Ureter (tissue), 1 donor: ENCODE data around the gene SLC26A6. TPM values are rescaled to one million over a fixed set of nuclear protein-coding genes. Genes with fewer than 3 reads are reported as not detected.
A peak's percentile ranks its signal among the peaks of the same experiment; 100 is the strongest.

Source experiments
- DNase-seq: peaks from one replicate; pipeline ENCODE4 v3.0.0-alpha.2; 2020; ENCODE audit warnings: low spot score
- total RNA-seq: library from RNA; stranded (reverse); gene quantifications from one replicate; pipeline ENCODE4 v1.2.4, GENCODE V29; 2023
- donor health status: DM: yes; HTN: yes; CAD: no.

The SLC26A6 gene
- total RNA-seq, 1 donor from 2014 or later, result 12.3 TPM

DNA sequence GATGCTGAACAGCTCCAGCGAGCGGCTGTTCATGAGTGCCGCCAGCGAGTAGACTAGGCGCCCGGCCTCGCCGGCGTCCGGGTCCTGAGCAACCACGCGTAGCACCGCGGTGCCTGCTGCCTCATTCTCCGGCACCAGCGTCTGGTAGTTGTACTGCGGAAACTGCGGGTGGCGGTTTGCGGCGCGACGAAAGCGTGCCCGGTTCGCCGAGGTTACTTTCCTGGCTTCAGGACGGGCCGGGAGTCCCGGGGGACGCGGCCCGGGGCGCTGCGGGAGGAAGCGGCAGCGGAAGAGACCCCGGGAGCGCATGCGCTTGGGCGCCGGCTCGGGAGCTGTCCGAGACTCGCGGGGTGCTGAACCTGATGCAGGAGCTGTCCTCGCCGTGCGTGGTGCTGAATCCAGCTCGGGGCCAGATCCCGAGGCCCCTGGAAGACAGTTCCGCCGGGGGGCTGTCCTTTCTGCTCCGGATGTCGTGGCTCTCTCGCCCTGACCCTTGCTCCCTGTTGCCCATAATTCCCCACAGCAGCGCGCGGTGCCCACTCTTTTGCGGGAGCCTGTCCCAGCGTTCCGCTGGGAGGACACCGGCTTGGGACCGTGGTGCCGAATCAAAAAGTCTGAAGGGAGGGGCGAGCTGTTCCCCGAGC lies 26.4 kb upstream of the SLC26A6 start:
- DNase-seq, result peak; percentile 69

DNA sequence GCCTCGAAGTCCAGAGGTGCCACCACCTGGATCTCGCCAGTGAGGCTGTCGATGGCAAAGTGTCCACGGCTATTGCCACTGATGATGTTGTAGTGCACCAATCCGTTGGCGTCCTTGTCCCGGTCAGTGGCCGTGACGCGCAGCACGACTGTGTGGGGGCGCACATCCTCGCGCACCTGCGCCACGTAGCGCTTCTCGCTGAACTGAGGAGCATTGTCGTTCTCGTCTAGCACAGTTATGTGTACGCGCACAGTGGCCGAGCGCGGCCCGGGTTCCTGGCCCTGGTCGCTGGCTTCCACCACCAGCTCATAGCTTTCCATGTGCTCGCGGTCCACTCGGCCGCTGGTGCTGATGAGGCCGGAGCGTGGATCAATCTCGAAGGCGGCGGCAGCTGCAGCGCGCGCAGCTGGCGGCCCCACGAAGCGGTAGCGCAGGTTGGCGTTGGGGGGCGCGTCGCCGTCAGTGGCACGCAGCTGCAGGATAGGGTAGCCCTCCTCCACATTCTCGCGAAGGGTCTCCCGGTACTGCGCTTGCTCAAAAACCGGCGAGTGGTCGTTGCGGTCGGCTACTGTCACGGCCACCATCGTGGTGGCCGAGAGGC lies 25.6 kb upstream of the SLC26A6 start:
- no peak for DNase-seq

DNA sequence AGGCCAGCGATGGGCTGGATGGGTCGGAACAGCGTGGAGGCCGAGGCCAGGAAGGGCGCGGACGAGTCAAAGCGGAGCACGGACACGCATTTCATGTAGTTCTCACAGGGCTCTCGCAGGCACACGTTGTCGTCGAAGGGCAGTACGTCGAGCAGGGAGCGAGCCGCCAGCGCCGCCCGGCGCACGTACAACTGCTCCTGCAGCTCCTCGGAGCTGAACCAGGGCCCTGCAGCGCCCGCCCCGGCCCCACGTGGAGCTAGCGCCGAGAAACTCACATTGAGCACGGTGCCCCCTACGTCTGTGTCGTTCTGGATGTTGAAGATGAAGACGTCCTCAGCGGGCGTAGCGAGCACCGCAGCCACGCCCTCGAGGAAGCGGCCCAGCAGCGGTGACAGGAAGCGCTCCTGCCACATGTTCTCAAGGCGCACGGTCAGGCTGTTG lies 21.6 kb upstream of the SLC26A6 start:
- no peak for DNase-seq

DNA sequence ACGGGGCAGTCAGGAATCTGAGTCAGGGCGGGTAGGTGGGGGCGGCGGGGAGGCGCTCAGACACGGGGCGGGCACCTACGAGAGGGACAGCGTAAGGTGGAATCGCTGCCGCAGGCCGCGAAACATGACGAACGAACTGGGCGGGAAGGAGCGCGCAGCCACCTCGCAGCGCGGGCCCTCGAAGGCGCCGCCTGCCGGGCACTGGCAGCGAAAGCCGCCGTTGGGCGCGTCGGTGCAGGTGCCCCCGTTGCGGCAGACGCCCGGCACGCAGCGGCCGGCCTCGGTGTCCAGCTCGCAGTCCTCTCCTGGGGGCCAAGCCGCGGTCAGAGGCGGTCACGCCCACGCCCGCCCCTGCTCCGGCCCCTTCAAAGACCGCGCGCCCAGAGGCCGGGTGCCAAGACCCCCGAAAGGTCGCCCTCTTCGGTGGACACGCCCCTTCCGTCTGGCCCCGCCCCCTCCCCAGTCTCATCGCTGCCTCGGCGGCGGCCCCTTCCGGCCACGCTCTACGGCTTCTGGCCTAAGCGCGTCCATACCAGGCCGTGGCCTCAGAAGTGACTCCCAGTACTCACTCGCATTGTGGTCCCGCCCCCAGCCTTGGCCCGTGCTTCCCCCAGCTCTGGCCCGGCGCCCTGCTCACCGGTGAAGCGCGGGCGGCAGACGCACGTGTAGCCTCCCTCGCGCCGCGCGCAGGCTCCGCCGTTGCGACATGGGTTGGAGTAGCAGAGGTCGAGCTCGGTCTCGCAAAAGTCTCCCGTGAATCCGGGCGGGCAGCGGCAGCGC lies 21.0 kb upstream of the SLC26A6 start:
- peak; percentile 80 for DNase-seq

DNA sequence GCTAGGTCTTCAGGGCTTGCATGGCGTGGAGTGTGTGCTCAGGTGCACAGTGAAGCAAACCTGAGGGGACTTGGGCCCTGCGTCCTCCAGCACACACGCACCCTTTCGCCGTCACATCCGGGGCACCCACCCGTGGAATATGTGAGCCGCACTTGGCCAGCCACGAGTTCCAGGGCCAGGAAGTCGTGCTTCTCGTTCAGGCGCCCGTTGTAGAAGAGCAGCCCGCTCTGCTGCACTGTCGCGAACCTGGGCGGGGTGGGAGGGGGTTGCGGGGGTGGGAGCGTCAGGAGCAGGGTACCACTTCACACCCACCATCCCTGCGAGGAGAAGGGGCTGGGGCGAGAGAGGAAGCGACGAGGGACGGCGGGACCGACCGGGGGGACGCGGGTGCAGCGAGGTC lies 20.3 kb upstream of the SLC26A6 start:
- no peak for DNase-seq

DNA sequence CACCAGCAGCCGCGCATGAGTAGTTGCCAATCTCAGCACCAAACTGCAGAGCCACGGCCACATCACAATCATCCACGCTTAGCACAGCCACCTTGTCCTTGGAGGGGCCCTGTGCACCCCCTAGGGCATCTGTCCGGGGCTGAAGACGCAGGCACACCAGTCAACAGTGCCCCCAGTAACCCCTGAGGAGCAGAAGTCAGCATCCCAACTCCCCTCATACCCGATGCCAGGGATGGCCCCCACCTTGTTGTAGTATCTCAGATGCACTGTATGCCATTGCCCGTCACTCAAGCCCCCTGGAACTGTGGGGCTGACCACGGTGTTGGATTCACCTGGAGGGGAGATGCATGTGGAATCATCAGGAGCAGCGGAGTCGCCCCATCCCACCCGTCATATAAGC lies 19.8 kb upstream of the SLC26A6 start:
- no peak for DNase-seq

DNA sequence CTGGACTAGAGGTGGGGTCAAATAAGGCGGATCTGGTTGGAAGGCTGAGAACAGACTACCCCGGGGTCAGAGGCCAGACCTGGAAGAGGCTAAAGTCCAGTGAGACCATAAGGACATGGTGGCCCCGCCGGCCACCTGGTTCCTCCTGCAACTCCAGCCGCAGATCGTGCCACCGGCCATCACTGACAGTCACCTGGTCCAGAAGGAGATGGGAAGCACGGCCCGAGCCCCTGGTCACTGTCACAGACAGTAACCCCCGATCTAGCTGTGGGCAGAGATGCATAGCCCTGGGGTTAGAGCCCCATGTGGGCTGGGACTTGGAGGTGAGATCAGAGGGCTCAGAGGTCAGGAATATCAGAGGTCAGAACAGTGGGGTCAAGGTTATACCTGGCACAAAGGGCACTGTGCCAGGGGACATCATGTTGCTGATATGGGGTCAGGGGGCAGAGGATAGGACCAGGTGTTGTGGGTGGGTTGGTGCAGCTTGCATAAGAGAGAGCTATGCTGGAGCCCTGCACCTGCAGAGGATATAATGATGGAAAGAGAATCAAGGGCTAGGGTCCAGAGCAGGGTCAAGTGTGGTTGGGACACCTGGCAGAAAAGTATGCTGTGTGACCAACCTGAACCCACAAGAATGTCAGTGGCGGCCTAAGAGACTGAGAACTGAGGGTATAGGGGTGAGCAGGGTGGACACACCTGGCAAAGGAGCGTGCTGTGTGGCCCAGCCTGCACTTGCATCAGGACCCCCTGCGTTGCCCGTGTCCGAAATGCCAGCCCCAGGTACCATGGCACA lies 17.9 kb upstream of the SLC26A6 start:
- no peak for DNase-seq

DNA sequence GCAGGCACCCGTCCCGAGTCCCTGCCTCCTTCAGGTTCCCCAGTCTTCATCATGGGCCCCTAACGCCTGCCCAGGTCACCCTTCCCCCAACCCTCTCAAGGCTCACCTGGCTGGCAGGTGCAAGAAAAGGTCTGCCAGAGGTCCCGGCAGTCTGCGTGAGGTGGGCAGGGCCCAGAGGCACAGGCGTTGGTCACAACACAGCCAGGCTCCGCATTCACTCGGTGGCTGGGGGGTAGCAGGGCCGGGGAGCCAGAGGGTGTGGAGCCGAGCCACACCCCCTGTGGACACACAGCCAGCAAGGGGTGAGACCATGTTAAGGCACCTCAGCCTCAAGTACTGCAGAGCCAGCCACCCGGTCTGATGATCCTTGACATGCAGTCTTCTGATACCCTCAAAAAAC lies 16.5 kb upstream of the SLC26A6 start:
- DNase-seq, result no peak

DNA sequence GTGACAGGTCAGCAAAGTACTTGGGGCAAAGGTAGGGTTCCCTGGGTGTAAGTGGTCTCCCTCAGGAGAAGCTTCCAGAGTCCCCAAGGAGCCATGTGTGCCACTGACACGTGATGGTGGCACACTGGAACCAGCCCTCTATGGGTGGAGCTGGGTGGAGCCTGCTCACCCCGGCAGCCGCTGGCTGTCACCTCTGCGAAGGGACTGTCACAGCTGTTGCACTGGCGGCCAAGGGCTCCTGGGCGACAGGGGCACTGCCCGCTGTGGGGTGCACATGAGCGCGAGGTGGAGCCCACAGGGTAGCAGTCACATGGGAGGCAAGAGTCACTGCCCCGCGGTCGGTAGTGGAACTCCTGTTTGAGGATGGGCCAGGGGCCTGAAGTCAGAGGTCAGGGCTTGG lies 15.5 kb upstream of the SLC26A6 start:
- DNase-seq, result no peak

DNA sequence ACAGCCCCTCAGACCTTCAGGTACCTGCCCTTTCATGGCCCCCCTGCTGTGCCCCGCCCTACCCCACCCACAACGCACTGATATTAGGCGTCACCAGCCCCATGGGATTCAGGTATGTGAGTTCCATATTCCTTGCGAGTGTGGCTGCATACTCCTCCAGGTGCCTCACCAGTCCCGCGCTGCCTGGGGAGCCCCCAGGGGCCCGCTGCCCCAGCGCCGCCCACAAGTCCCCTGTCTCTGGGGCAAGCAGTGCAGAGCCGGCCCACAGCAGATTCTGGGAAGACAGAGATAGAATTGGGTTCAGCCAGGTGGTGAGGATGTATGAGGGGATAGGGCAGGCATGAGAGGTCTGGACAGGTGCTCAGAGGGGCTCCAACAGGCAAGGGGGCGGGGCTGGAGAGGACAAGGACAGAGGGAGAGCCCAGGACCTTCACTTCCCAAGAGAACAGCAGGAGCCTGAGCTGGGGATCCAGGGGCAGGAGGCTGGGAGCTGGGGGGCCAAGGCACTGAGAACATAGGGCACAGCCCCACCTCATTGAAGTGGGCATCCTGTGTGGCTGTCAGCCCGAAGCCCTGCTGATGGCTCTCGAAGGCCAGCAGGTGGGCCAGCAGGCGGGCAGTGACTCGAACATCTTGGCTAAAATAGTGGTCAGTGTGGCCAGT lies 13.1 kb upstream of the SLC26A6 start:
- no peak for DNase-seq

DNA sequence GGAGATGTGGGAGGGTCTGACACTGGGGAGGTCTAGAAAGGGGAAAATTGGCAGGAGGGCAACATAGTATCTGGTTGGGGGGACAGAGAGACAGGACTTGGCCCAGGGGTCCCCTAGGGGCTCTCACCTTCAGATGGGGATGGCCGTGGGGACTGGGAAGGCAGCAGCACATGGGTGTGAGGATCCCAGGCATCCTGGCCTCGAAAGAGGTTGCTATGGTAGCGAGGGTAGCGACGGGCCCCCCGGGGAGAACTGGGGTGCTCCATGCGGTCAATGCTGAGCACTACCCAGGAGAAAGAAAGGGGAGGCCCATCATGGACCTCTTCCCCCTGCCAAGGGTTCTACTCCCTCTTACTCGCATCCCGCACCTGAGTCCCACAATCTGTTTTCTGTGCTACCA lies 12.5 kb upstream of the SLC26A6 start:
- no peak for DNase-seq

DNA sequence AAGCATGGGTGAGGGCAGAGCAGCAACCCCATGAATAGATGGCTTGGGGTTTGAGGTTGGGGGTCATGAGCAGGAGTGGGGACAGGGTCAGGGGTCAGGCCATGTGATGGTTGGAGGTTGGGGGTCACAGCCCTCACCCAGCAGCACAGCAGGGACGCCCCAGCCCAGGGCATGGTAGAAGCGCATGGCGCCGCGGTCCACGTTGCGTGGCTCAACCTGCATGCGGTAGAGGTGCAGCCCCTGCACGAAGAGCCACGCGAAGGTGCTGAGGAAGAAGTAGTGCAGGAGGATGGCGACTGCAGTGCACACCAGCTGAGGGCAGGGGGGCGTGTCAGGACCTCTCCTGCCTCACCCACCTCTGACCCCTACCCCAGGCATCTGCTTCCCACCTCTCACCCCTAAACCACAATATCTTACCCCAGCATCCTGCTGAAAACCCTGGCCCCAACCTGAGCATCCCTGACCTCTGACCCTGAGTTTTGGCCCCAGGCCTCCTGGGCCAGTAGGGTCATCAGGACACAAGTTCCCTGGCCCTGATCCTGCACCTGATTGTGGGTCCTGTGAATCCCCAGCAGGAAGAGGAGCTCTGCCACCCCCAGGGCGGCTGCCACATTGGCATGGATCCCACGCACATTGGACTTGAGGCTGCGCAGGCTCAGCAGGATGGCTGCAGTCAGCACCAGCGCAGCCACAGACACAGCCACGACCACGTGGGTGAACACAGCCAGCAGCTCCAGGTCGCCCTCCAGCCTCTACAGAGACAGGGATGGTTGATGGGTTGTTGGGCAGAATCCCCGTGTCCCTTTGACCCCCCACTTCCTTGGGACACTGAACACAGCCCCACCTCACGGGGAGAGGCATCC lies 9.9 kb upstream of the SLC26A6 start:
- no peak for DNase-seq

DNA sequence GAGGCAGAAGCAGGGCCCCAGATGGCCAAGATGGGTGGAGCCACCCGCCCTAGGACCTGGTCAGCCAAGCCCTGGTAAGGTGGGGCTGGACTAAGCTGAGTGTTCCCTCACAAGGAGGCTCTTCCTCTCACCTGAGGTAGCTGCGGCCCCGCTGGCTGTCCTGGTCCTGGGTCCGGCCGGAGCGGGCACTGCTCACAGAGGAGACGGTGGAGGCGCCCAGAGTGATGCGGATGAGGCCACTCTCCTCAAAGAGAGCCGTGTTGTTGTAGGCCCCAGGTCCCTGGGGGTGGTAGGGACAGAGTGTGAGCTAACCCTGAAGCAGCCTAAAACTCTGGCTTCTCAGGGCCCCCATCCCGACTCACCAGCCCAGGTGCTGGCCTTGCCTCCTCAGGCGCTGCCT lies 7.3 kb upstream of the SLC26A6 start:
- DNase-seq, result no peak

DNA sequence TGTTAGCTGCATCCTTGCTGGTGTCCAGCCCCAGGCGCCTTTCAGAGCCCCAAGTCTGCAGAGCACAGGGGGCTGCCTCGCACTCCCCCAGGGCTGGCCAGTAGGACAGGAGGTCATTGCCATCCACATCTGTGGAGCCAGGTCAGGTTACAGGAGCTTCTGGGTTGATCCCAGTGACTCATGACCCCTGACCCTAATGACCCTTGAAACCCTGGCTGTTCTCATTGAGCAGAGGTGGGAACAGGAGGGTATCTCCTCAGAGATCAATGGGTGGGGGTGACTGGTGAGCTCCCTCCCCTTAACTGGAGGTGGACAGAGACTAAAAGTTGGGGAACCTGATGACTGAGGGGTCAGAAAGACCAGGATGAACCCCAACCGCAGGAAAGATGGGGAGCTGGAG lies 6.1 kb upstream of the SLC26A6 start:
- no peak for DNase-seq

DNA sequence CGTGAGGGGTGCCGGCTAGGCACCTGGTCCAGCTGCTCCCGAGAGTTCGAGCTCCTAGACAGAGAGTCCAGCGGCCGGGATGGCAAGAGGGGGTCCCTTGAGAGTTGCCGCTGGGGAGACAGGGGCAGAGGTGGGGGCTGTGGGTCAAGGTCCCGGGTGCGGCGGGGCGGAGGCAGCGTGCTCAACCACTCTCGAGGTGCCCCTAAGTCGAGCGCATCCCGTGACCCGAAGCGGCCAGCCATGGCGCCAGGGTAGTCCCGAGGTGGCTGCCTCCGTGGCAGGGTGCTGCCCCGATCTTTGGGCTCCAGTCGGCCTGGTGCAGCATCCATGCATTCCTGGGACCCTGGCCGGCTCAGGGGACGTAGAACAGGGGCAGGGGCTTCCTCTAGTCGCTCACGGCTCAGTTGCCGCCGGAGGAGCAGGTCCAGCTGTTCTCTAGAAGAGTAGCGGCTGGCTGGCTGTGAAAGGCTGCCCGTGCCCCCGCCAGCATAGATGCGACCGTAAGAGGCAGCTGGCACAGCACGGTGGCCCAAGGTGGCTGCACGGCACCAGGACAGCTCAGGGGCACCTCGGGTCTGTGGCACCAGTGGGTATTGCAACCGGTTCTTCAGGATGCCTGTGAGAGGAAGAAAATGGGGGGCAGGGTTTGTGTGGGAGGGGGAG lies 4.8 kb upstream of the SLC26A6 start:
- DNase-seq, result no peak

DNA sequence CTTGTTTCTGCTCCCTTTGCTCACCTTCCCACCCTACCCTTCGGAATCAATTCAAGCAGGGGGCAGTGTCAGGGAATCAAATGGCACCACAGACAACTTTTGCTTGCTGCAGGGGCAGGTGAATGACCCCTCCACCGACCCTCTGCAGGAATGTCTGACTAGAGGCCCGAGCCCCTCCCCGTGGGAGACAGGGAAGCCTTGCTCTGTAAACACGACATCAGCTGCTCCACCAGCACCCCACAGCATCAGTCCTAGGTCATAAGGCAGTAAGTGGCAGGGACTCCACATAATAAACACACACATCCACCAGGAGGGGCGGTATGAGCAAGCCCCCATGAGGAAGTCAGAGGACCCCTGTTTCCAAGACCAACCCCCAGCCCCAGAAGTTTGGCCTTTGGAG lies 2.0 kb upstream of the SLC26A6 start:
- DNase-seq, result no peak

DNA sequence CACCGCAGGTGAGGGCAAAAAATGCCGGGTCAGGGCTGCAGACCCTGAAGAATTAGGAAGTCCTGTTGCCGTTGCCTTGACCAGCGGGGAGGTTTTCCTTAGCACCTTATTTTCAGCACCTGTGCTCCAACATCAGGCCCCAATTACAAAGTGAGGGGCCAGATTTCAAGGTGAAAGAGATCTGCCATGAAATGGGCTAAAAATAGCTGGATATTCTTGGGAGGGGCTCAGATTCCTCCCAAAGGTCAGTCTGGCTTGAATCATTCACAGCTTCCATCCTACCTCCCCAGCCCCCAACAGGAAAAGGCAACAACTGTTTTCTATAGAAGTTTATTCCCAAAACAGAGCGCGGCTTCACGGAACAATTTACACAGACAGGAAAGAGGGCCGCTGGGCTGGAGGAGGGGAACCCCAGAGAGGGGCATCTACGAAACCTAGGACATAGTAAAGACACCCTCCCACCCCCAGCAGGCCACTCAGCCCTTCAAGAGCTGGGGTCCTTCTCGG lies 941 bp upstream of the SLC26A6 start:
- no peak for DNase-seq

DNA sequence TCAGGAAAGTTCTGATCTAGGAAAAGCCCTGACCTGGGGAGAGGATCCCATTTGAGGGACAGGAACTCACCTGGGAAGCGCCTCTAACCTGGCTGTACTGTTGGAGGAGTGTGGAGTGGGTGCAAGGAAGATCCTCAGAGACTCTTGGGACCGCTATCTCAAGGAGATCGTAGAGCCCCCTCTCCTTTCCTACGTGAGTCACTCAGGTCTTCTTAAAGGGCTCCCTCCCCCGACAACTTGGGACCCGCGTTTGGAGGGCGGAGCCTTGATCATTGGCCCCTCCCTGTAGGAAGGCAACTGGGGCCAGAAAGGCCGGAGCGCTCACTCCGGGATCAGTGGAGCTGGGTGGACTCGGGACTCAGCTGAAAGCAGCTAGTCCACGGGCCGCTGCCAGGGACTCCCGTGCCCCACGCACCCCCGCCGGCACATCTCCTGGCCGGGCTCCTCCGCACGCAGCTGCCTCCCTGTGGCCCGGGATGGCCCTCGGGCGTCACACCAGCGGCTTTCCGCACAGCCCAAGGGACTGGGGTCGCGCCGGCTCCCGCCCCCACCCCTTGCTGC lies 520 bp downstream of the SLC26A6 start:
- no peak for DNase-seq

DNA sequence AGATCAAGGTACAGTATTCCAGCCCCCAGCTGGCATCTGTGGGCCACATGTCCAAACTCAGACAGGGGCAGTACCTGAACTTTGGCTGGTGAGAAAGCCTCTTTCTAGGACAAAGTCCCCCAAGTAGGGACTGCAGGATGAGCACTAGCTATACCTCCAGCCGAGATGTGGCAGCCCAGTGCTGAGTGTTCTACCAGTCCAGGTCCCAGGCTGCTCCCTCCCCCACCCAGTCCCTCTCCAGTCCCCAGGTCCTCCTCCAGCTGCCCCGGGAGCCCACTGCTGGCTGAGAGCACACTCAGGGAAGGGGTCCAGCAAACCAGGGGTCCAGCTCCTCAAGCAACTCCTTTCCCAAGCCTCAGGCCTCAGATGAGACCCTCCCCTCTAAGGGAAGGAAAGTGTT lies 1.5 kb downstream of the SLC26A6 start:
- DNase-seq, result no peak

DNA sequence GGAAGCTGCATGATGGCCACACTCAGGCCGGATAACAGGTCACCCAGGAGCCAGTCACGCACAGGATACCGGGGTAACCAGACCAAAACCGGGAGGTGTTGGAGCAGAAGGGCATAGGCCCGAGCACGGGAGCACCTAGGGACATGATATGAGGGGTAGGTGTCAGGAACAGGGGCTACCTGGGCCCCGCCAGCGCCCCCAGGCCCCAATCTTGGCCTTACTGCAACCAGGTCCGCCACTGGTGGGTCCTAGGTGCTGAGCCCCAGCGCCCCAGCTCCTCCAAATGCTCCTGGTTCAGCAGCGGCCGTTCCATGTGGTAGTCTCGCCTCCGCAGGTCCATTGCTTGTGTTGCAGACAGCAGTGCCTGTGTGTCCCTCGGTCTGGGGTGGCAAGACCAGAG lies 2.0 kb downstream of the SLC26A6 start:
- DNase-seq, result no peak
